ACHN (cell line): Measurements from ENCODE around the gene CASP10.
"Not testable (repeated sequence)": the region's sequence is repeated elsewhere in the genome, so short reads cannot be mapped to it uniquely, and the experiment has no call there.

Experiments used
- DNase-seq: peaks from one replicate; pipeline ENCODE4 v3.0.0-alpha.2; 2015
- in situ Hi-C: cut with HindIII; loops from 2 replicates; pipeline ENCODE4 v1.10.0; 2017; ENCODE audit warnings: low sequenced_read_pairs, low pct_ligation_motif_present, low pct_unique_long_range_greater_than_20kb

The CASP10 gene

GRCh38 chr2:201219328-201220096 is 36.6 kb downstream of the CASP10 start:
- DNase-seq: no peak
- in situ Hi-C loops: no loop called here

GRCh38 chr2:201220102-201220570 is 37.2 kb downstream of the CASP10 start:
- in situ Hi-C loops: no loop called here
- DNase-seq: no peak

GRCh38 chr2:201223089-201224073 is 40.4 kb downstream of the CASP10 start:
- in situ Hi-C loops: no loop called here
- DNase-seq: no peak

DNA sequence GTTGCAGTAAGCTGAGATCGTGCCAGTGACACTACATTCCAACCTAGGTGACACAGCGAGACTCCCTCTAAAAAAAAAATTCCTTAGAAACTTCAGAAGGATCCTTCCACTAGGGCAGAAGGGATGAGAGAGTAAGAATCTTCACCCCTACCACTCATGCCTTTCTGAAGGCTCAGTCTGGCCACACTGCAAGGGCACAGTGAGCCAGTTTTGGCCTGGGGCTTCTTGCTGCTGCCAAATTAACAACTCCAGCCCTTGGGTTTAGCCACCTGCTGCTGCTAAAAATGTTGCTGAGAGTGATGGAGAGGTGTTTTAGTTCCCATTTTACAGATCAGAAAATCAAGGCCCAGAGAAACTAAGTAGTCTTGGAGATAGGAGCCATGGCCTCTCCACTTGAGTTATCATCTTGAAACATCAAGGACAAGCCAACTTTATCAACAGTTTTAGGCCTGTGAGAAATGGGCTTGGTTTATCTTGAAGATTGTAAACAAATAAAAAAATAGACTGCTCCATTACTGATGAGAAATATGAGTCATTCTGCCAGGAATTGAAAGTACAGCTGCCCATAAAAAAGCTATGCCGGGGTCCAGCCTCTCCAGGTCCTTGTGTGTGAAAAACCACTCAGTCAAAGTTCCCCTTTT is 45.5 kb downstream of the CASP10 start:
- in situ Hi-C loops: no loop called here
- DNase-seq: no peak

DNA sequence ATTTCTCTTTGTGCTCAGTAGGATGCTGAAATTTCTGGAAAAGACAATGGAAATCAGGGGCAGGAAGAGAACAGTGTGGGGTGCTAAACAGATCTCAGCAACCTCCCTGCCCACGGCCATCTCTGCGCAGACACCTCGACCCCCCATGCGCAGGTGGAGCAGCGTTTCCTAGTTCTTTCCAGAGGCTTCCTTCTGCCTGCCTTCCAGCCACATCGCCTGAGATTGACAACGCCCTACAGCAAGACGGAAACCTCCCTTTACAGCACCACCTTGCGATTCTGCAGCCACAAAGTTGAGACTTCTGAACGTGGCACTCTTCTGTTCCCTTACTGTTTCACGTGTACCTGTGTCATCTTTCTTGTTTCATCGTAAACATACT is 46.0 kb downstream of the CASP10 start:
- in situ Hi-C loops: no loop called here
- DNase-seq: no peak

GRCh38 chr2:201231781-201232466 is 49.0 kb downstream of the CASP10 start:
- in situ Hi-C loops: no loop called here
- DNase-seq: peak; percentile 98

DNA sequence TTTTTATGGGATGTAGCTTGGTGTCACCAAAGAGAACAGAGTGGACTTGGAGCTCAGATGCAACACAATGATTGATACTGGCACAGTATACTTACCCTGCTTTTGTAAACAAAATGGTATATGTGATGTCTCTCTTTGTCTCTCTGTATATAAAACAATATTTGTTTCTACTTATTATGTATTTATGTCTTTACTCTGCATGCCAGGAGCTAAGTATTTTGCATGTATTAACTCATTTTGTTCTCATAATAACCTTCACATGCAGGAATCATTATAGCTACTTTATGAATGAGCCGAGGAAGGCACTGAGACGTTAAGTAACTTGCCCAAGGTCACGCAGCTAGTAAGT is 49.5 kb downstream of the CASP10 start:
- in situ Hi-C loops: no loop called here
- no peak for DNase-seq

GRCh38 chr2:201233192-201233811 is 50.4 kb downstream of the CASP10 start:
- peak; percentile 97 for DNase-seq
- in situ Hi-C loops: no loop called here

- no peak for DNase-seq
- in situ Hi-C loops: no loop called here
Observed at GRCh38 chr2:201233812-201234662, 51.1 kb downstream of the CASP10 start.

DNA sequence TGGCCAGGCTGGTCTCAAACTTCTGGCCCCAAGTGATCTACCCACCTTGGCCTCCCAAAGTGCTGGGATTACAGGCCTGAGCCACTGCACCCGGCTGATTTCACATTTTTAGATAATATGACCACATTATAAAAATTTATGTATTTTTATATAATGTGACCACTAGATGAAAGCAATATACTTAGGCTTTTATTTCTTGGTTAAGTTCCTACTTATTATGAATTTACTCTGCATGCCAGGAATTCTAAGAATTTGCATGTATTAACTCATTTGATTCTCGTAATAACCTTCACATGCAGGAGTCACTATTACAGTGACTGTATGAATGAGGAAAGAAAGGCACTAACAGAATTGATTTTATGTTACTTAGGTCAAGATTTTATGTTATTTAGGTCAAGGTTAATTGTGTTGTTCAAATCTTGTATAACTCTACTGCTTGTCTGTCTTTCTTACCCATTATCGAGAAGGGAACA is 51.8 kb downstream of the CASP10 start:
- in situ Hi-C loops: no loop called here
- peak; percentile 41 for DNase-seq

DNA sequence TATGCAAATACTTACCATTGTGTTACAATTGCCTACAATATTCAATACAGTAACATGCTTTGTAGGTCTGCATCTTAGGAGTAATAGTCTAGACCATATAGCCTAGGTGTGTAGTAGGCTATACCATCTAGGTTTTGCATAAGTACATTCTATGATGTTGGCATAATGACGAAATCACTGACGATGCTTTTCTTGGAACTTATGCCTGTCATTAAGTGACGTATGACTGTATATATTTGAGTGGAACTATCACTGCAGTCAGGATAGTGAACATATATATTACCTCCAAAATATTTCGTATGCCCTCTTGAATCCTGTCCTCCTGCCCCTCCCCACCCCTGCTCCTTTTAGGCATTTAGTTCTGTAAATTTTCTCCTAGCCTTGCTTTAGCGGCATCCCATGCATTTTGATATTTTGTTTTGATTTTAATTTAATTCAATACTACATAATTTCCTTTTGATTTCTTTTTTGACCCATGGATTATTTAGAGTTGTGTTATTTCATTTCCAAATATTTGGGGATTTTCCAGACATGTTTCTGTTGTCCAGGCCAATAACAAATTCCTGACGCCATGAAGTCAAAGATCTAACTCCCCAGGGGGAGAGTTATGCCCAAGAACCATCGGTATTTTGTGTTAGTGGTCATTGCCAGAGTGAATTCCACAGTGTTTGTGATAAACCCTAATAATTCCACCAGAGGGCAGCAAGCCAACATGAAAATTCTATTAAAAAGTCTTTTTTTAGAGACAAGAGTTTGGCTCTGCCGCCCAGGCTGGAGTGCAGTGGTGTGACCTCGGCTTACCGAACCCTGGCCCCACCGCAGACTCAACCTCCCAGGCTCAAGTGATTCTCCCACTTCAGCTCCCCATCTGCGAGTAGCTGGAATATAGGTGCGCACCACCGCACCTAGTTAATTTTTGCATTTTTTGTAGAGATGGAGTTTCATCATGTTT is 53.2 kb downstream of the CASP10 start:
- DNase-seq: peak; percentile 83
- in situ Hi-C loops: no loop called here

- in situ Hi-C loops: no loop called here
- DNase-seq: no peak
Observed at GRCh38 chr2:201237486-201238123, 54.7 kb downstream of the CASP10 start.

DNA sequence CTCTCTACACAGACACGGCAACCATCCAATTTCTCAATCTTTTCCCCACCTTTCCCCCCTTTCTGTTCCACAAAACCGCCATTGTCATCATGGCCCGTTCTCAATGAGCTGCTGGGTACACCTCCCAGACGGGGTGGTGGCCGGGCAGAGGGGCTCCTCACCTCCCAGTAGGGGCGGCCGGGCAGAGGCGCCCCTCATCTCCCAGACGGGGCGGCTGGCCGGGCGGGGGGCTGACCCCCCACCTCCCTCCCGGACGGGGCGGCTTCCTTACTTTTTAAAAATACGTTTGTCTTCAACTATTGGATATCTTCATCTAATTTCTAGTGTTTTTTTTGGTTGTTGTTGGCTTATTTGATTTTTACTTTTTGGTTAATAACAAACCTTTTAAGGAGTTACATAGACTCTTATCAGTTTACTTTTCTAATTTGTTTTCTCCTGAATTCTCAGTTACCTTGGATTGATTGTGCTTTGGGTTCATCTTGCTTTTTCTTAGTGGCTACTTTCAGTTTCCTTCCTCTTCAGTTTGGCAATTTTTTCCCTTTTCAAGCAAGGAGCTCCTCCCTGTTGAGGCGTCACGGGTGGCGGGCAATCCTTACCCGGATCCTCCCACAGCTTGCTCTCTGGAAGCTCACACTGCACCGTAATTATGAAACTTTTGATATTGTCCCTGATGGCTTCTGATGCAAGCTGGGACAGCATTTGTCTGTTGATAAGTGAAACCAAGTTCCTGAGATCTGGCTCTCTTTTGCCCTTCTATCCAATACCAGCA is 56.4 kb downstream of the CASP10 start:
- in situ Hi-C loops, DNase-seq: not testable (repeated sequence)

DNA sequence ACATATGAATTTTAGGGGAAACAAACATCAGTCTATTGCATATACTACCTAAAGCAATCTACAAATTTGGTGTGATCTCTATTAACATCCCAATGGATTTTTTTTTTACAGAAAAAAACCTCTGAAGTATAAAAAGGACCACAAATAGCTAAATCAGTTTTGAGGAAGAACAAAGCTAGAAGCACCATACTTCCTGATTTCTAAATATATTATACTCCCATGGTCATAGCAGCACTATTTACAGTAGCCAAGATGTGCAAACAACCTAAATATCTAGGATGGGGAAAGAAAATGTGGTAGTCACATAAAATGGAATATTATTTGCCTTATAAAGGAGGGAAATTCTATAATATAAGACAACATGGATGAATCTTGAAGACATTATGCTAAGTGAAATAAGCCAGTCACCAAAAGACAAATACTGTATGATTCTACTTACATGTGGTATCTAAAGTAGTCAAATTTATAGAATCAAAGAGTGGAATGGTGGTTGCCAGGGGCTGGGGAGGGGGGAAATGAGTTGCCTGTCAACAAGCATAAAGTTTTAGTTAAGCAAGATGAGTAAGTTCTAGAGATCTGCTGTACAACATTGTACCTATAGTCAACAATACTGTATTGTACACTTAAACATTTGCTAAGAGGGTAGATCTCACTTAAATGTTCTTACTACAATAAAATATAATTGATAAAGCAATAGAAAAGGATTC is 59.8 kb downstream of the CASP10 start:
- in situ Hi-C loops: no loop called here
- DNase-seq: no peak

GRCh38 chr2:201244829-201245228 is 61.9 kb downstream of the CASP10 start:
- in situ Hi-C loops: no loop called here
- no peak for DNase-seq
